Natural killer cell (primary cell): ENCODE data around the gene PAFAH1B1. TPM values are rescaled to one million over a fixed set of nuclear protein-coding genes. Genes with fewer than 3 reads are reported as not detected.

Experiments
- ATAC-seq, 3 donors: fragments of 150-1000 bp in 2 of 3; fragments of 200-7000 bp in 1 of 3; cut with Tn5 transposase; 1 replicate in 1 of 3; 2 replicates in 2 of 3; pipeline ENCODE4 v1.10.0; 2021; ENCODE audit warnings: mild to moderate bottlenecking in 2 of 3, moderate library complexity in 2 of 3
- DNase-seq, 2 donors: peaks; one replicate each; pipeline versions ENCODE4 v3.0.0 to v3.0.0-alpha.2; 2013 to 2021; ENCODE audit warnings: mixed read lengths in 1 of 2
- H3K27ac ChIP-seq: one replicate; pipeline ENCODE4 v1.5.1; 2013; ENCODE audit warnings: mild to moderate bottlenecking, low read length
- H3K27me3 ChIP-seq: one replicate; pipeline ENCODE4 v1.6.1; 2013; ENCODE audit warnings: low read length; ENCODE audit not compliant: control insufficient read depth, insufficient read depth
- H3K36me3 ChIP-seq: one replicate; pipeline ENCODE4 v1.6.1; 2013; ENCODE audit warnings: low read length; ENCODE audit not compliant: control insufficient read depth, insufficient read depth
- H3K4me1 ChIP-seq: one replicate; pipeline ENCODE4 v1.6.1; 2013; ENCODE audit warnings: low read length; ENCODE audit not compliant: control insufficient read depth, insufficient read depth
- H3K4me3 ChIP-seq: one replicate; pipeline ENCODE4 v1.5.1; 2013; ENCODE audit warnings: low read length
- H3K9me3 ChIP-seq: one replicate; pipeline ENCODE4 v1.6.1; 2013; ENCODE audit warnings: low read length; ENCODE audit not compliant: control insufficient read depth, insufficient read depth
- H3K27ac Mint-ChIP-seq, 2 donors: one replicate each; pipeline ENCODE4 v1.8.0; 2022; ENCODE audit warnings: mild to moderate bottlenecking in 2 of 2, mixed read lengths in 2 of 2, moderate library complexity in 1 of 2
- H3K27me3 Mint-ChIP-seq, 2 donors: one replicate each; pipeline ENCODE4 v1.8.0; 2022; ENCODE audit warnings: low read depth in 2 of 2, mixed read lengths in 2 of 2
- H3K36me3 Mint-ChIP-seq: one replicate; pipeline ENCODE4 v1.8.0; 2022; ENCODE audit warnings: mixed read lengths
- H3K4me1 Mint-ChIP-seq, 2 donors: one replicate each; pipeline ENCODE4 v1.8.0; 2022; ENCODE audit warnings: mixed read lengths in 2 of 2
- H3K4me3 Mint-ChIP-seq: one replicate; pipeline ENCODE4 v1.8.0; 2022; ENCODE audit warnings: mild to moderate bottlenecking, moderate library complexity, mixed read lengths
- H3K9me3 Mint-ChIP-seq, 2 donors: one replicate each; pipeline ENCODE4 v1.8.0; 2022; ENCODE audit warnings: mixed read lengths in 2 of 2
- CTCF ChIP-seq: fragments of 200-600 bp; IDR thresholded peaks from one replicate; pipeline ENCODE4 v1.8.0; 2022; ENCODE audit warnings: antibody characterized with exemption
- WGBS: methylation state at CpG from one replicate; pipeline ENCODE4 v1.1.7; 2013; ENCODE audit warnings: missing lambda C conversion rate; ENCODE audit not compliant: insufficient coverage; 5-methylcytosine and 5-hydroxymethylcytosine counted together
- intact Hi-C: fragments of 100-400 bp; cut with micrococcal nuclease; formaldehyde crosslinking; loops from one replicate; pipeline ENCODE4 v1.14.2; 2022
- total RNA-seq, 4 donors: library from RNA; stranded (reverse); fragments of 120-200 nt in 1 of 4; gene quantifications; one replicate each; pipeline versions ENCODE4 v1.2.3 to v1.2.4, GENCODE V29; 2013 to 2022

PAFAH1B1 gene
- total RNA-seq, 3 donors from 2014 or later (not counting 1 experiment from before 2014, with no cell fraction given) = 138 to 176 (median 165) TPM

DNA sequence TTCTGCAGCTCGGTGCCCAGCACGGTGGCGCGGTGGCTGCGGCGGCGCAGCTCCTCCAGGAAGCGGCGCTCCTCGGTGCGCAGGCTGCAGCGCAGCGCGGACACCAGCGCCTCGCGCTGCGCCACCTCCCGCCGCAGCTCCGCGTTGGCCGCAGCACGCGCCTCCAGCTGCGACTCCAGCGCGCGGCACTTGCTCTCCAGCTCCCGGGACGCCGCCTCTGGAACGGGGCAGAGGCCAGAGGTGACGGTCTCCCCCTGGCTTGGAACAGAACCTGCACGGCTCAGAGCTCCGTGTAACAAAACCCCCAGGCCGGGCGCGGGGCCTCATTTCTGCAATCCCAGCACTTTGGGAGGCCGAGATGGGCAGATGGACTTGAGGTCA is 131.3 kb downstream of the PAFAH1B1 start:
- H3K27me3 Mint-ChIP-seq = peaks cover 9 to 14% of the 10 kb centered on the region in 2 donors
- no peak for TF ChIP-seq CTCF
- H3K4me3 Mint-ChIP-seq = no peak overlapping the region
- intact Hi-C loops = no loop called here
- WGBS = 4% methylated on average over 40 of the region's 40 CpGs
- H3K9me3 Mint-ChIP-seq = no peaks in the 10 kb centered on the region
- H3K9me3 ChIP-seq = no peaks in the 10 kb centered on the region
- peaks cover 7% of the 10 kb centered on the region for H3K27me3 ChIP-seq
- H3K36me3 Mint-ChIP-seq = no peaks in the 10 kb centered on the region
- H3K4me3 ChIP-seq = no peak overlapping the region
- DNase-seq = peak in 1 of 2 donors; percentile 69
- peaks cover 8% of the 10 kb centered on the region for H3K4me1 ChIP-seq
- no peak overlapping the region for H3K27ac ChIP-seq
- peak; percentile 53 to 91 (median 68) for ATAC-seq
- H3K27ac Mint-ChIP-seq = no peak overlapping the region
- no peaks in the 10 kb centered on the region for H3K4me1 Mint-ChIP-seq
- H3K36me3 ChIP-seq = no peaks in the 10 kb centered on the region

- H3K27ac ChIP-seq = no peak overlapping the region
- H3K36me3 Mint-ChIP-seq = no peaks in the 10 kb centered on the region
- TF ChIP-seq CTCF = no peak
- H3K4me1 ChIP-seq = no peaks in the 10 kb centered on the region
- H3K36me3 ChIP-seq = no peaks in the 10 kb centered on the region
- peaks cover 0 to 4% of the 10 kb centered on the region in 2 donors for H3K4me1 Mint-ChIP-seq
- H3K27me3 ChIP-seq = no peaks in the 10 kb centered on the region
- intact Hi-C loops = no loop called here
- H3K27ac Mint-ChIP-seq = no peak overlapping the region
- no peak for ATAC-seq
- no peak for DNase-seq
- no peak overlapping the region for H3K4me3 Mint-ChIP-seq
- peaks cover under 1 to 8% of the 10 kb centered on the region in 2 donors for H3K27me3 Mint-ChIP-seq
- 86% methylated on average over 17 of the region's 17 CpGs for WGBS
- no peaks in the 10 kb centered on the region for H3K9me3 Mint-ChIP-seq
- H3K4me3 ChIP-seq = no peak overlapping the region
- H3K9me3 ChIP-seq = no peaks in the 10 kb centered on the region
Measured at GRCh38 chr17:2730764-2731353, 137.4 kb downstream of the PAFAH1B1 start.

DNA sequence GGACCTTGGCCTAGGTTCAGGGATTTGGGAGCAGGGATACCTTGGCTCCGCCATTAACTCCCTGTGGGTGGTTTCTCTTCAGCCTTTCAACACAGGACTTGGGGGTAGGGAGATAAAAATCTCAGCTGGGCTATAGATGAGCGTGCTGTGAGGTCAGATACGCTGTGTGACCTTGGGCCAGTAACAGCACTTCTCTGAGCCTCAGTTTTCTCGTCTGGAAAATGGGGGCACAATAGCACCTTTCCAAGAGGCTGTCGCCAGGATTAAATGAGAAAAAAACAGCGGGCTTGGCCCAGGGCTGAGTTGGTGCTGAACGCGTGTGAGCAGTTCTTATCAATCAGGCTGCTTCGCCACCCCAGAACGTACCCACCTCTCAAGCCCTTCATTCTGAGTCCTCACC is 138.4 kb downstream of the PAFAH1B1 start:
- Histone ChIP-seq H3K4me3 (no peak overlapping the region), H3K36me3 (no peaks in the 10 kb centered on the region), H3K27me3 (no peaks in the 10 kb centered on the region), H3K27ac (no peak overlapping the region), H3K9me3 (no peaks in the 10 kb centered on the region), H3K4me1 (no peaks in the 10 kb centered on the region)
- H3K36me3 Mint-ChIP-seq = no peaks in the 10 kb centered on the region
- H3K27ac Mint-ChIP-seq = no peak overlapping the region
- no peak for TF ChIP-seq CTCF
- H3K9me3 Mint-ChIP-seq = no peaks in the 10 kb centered on the region
- intact Hi-C loops = no loop called here
- no peak overlapping the region for H3K4me3 Mint-ChIP-seq
- WGBS = 87% methylated on average over 10 of the region's 10 CpGs
- DNase-seq = no peak
- H3K27me3 Mint-ChIP-seq = peaks cover 0 to 8% of the 10 kb centered on the region in 2 donors
- peaks cover 0 to 4% of the 10 kb centered on the region in 2 donors for H3K4me1 Mint-ChIP-seq
- ATAC-seq = no peak

- intact Hi-C loops = no loop called here
- H3K4me3 ChIP-seq = no peak overlapping the region
- 76% methylated on average over 10 of the region's 10 CpGs for WGBS
- DNase-seq = no peak
- H3K36me3 ChIP-seq = no peaks in the 10 kb centered on the region
- no peaks in the 10 kb centered on the region for H3K9me3 Mint-ChIP-seq
- TF ChIP-seq CTCF = no peak
- H3K27ac Mint-ChIP-seq = no peak overlapping the region
- no peak overlapping the region for H3K4me3 Mint-ChIP-seq
- no peaks in the 10 kb centered on the region for H3K27me3 ChIP-seq
- H3K4me1 Mint-ChIP-seq = peaks cover 0 to 4% of the 10 kb centered on the region in 2 donors
- no peak overlapping the region for H3K27ac ChIP-seq
- no peaks in the 10 kb centered on the region for H3K4me1 ChIP-seq
- no peaks in the 10 kb centered on the region for H3K9me3 ChIP-seq
- H3K36me3 Mint-ChIP-seq = no peaks in the 10 kb centered on the region
- H3K27me3 Mint-ChIP-seq = peaks cover 0 to 5% of the 10 kb centered on the region in 2 donors
- ATAC-seq = no peak
Measured at GRCh38 chr17:2734939-2735338, 141.5 kb downstream of the PAFAH1B1 start.
